HepG2 (cell line): Measurements from ENCODE around the gene UCP2. TPM values are rescaled to one million over a fixed set of nuclear protein-coding genes. Genes with fewer than 3 reads are reported as not detected.

Experiments
- ATAC-seq: fragments of 200-7000 bp; cut with Tn5 transposase; 3 replicates; pipeline ENCODE4 v1.9.1; 2020; ENCODE audit warnings: mild to moderate bottlenecking, moderate library complexity
- BruUV-seq: library from RNA; stranded (reverse); fragments of 400-500 nt; replicated peaks from 2 replicates; lab custom pipeline; 2021; lab: Mats Ljungman, UMichigan
- CTCF ChIA-PET: fragments of 300-600 bp; formaldehyde crosslinking; extraction: SDS; loops from one replicate; lab custom pipeline; 2021; ENCODE audit warnings: low total read pairs, inconsistent platforms, low intra/inter-chr PET ratio; lab: Yijun Ruan, JAX
- POLR2A ChIA-PET: fragments of 350-600 bp; sonication (Branson Sonifier 250); formaldehyde crosslinking; loops from one replicate; lab custom pipeline; 2020; ENCODE audit warnings: antibody characterized with exemption, inconsistent platforms; lab: Yijun Ruan, JAX
- DNase-seq: peaks from one replicate; pipeline ENCODE4 v3.0.0-alpha.2; 2015; ENCODE audit warnings: low spot score
- FAIRE-seq: peaks from 3 replicates; lab custom pipeline; 2011; peaks lifted over from hg19 to GRCh38; lab: Jason Lieb, UNC
- H2AFZ ChIP-seq: one replicate; pipeline ENCODE4 v1.6.1; 2011; ENCODE audit warnings: low read length, inconsistent platforms
- H3K27ac ChIP-seq: fragments of 300-600 bp; 3 replicates; pipeline ENCODE4 v1.8.0; 2011; ENCODE audit warnings: mixed run types, mild to moderate bottlenecking, mixed read lengths, low read length, inconsistent platforms; ENCODE audit not compliant: insufficient read depth; ENCODE audit errors: extremely low read length
- H3K27me3 ChIP-seq, 2 experiments: fragments of 200-600 bp in 1 of 2; 2 replicates in 1 of 2; 3 replicates in 1 of 2; pipeline versions ENCODE4 v1.6.0 to v1.8.0; 2011; ENCODE audit warnings: low read length in 2 of 2, mild to moderate bottlenecking in 2 of 2, moderate library complexity in 2 of 2, inconsistent platforms in 1 of 2; ENCODE audit not compliant: insufficient read depth in 2 of 2, control insufficient read depth in 1 of 2
- H3K36me3 ChIP-seq, 2 experiments: fragments of 200-600 bp in 1 of 2; replicated peaks in 1 of 2; 2 replicates in 1 of 2; 3 replicates in 1 of 2; pipeline versions ENCODE4 v1.5.1 to v1.8.0; 2011; ENCODE audit warnings: low read length in 2 of 2, inconsistent platforms in 1 of 2; ENCODE audit not compliant: insufficient read depth in 2 of 2, control insufficient read depth in 1 of 2
- H3K4me1 ChIP-seq: 2 replicates; pipeline ENCODE4 v1.5.1; 2012; ENCODE audit warnings: low read length, inconsistent platforms; ENCODE audit not compliant: insufficient read depth
- H3K4me2 ChIP-seq: 2 replicates; pipeline ENCODE4 v1.6.0; 2011; ENCODE audit warnings: low read depth, low read length, inconsistent platforms
- H3K4me3 ChIP-seq, 3 experiments: fragments of 200-600 bp in 1 of 3; sonication (generic), shearing (Covaris generic) in 1 of 3; replicated peaks in 1 of 3; 2 replicates each; pipeline ENCODE4 v1.5.1; 2011 to 2016; ENCODE audit warnings: low read length in 3 of 3, inconsistent platforms in 2 of 3, low read depth in 2 of 3, mild to moderate bottlenecking in 2 of 3, control low read depth in 1 of 3, mixed read lengths in 1 of 3; ENCODE audit not compliant: insufficient read depth in 1 of 3
- H3K79me2 ChIP-seq: one replicate; pipeline ENCODE4 v1.6.1; 2011; ENCODE audit warnings: low read length, inconsistent platforms; ENCODE audit not compliant: insufficient read depth
- H3K9ac ChIP-seq: 2 replicates; pipeline ENCODE4 v1.6.0; 2011; ENCODE audit warnings: mild to moderate bottlenecking, low read depth, low read length, inconsistent platforms; ENCODE audit not compliant: insufficient read depth
- H3K9me3 ChIP-seq: 2 replicates; pipeline ENCODE4 v1.5.1; 2012; ENCODE audit warnings: mild to moderate bottlenecking, low read length
- H4K20me1 ChIP-seq: 2 replicates; pipeline ENCODE4 v1.6.0; 2011; ENCODE audit warnings: inconsistent platforms, mild to moderate bottlenecking, low read length, moderate library complexity; ENCODE audit not compliant: insufficient read depth
- ARNT ChIP-seq: fragments of 450-650 bp; IDR thresholded peaks from 2 replicates; pipeline ENCODE4 v1.6.1; 2017
- ATF7 ChIP-seq, 2 experiments: fragments of 450-650 bp in 1 of 2; sonication (generic) in 1 of 2; formaldehyde crosslinking in 1 of 2; IDR thresholded peaks; 2 replicates each; pipeline versions ENCODE4 v1.4.0 to v1.6.1; 2016 to 2020; ENCODE audit warnings: antibody characterized with exemption in 1 of 2, mild to moderate bottlenecking in 1 of 2, missing genetic modification reagents in 1 of 2
- DPF2 ChIP-seq: sonication (generic); formaldehyde crosslinking; IDR thresholded peaks from 2 replicates; pipeline ENCODE4 v1.4.0; 2020; ENCODE audit warnings: mild to moderate bottlenecking, low read depth, missing genetic modification reagents, borderline replicate concordance
- NFATC3 ChIP-seq: sonication (generic); formaldehyde crosslinking; IDR thresholded peaks from 2 replicates; pipeline ENCODE4 v1.5.1; 2020; ENCODE audit warnings: mild to moderate bottlenecking, missing genetic modification reagents
- TOPORS ChIP-seq: sonication (generic); formaldehyde crosslinking; IDR thresholded peaks from 2 replicates; pipeline ENCODE4 v1.8.0; 2023; ENCODE audit warnings: mild to moderate bottlenecking, missing genetic modification reagents
- WGBS: methylation state at CpG from one replicate; pipeline ENCODE4 v1.1.6; 2017; ENCODE audit warnings: low lambda C conversion rate; 5-methylcytosine and 5-hydroxymethylcytosine counted together
- in situ Hi-C: cut with HindIII; loops from 2 replicates; pipeline ENCODE4 v1.10.0; 2017; ENCODE audit warnings: low pct_unique_long_range_greater_than_20kb; ENCODE audit not compliant: extremely low pct_ligation_motif_present
- intact Hi-C: fragments of 100-400 bp; cut with micrococcal nuclease; formaldehyde crosslinking; loops from one replicate; pipeline ENCODE4 v1.10.0; 2022; ENCODE audit not compliant: unreplicated experiment
- polyA plus RNA-seq, 8 experiments: library from polyadenylated mRNA; depleted of rRNA in 3 of 8; stranded (reverse) in 7 of 8; unstranded in 1 of 8; fragments of >200 nt; fragmentation: Illumina TruSeq in 4 of 8; extraction: Trizol in 4 of 8; gene quantifications; 2 replicates each; pipeline versions ENCODE4 v1.2.1 to v1.2.3, GENCODE V29; 2011 to 2016; ENCODE audit warnings: low read depth in 4 of 8, missing spikeins in 1 of 8, mixed read lengths in 1 of 8; ENCODE audit not compliant: insufficient read depth in 1 of 8
- total RNA-seq, 5 experiments: library from RNA; depleted of rRNA; stranded (reverse); fragments of >200 nt; fragmentation: Illumina TruSeq; extraction: Trizol; gene quantifications; 2 replicates each; pipeline ENCODE4 v1.2.3, GENCODE V29; 2016; ENCODE audit warnings: low read depth in 1 of 5

UCP2 gene
- total and polyA plus RNA-seq, 2 of the 13 experiments (the other 11 are each of a cell fraction or from before 2014, with no cell fraction given) = 2.7 to 3.2 TPM

DNA sequence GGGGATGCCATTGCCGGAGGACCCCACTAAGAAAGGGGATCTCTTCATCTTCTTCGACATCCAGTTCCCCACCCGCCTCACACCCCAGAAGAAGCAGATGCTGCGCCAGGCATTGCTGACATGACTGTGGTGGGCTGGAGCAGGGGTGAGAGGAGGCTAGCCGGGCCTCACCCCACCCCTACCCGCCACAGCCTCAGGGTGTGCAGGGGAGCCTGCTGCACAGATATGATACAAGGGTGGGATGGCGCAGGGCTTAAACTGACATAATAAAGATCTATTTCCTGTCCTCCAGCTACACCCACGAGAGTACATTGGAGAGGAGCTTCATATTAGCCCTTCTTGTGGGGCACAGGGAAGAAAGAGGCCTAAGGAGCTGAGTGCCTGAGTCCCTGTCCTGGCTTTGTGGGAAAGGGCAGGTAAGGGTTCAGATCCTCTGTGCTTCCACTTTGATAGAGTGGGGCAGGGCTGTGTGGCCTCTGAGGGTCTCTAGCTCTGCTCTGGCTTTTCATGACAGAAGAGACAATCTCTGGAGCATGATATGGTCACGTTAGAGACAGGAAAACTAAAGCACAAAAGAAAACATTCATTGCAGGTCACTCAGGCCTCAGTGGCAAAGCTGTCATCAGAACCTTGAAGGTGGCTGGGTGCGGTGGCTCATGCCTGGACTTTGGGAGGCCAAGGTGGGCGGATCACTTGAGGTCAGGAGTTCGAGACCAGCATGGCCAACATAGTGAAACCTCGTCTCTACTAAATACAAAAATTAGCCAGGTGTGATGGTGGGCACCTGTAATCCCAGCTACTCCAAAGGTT lies 12.4 kb downstream of the UCP2 start:
- intact Hi-C loops = no loop called here
- no TSS peak for BruUV-seq
- H3K27me3 ChIP-seq = no peaks in the 10 kb centered on the region
- 0 out of 2 replicates have a peak, but pooled peaks have one; percentile 5 for TF ChIP-seq TOPORS (CRISPR knock-in tag)
- TF ChIP-seq DPF2 (CRISPR knock-in tag) = no peak
- TF ChIP-seq NFATC3 = no peak
- TF ChIP-seq, all 625 proteins: peak for 1
- 90% methylated on average over 12 of the region's 13 CpGs for WGBS
- no peak overlapping the region for H3K9ac ChIP-seq
- peak; percentile 8; the same call in 2 of the 3 replicates for ATAC-seq
- no peaks in the 10 kb centered on the region for H4K20me1 ChIP-seq
- no peak overlapping the region for H3K4me3 ChIP-seq
- H3K4me2 ChIP-seq = no peak overlapping the region
- in situ Hi-C loops = loop anchor here (10.0 to 25.0 kb wide), 2 partner anchors 125 to 192 kb away; partner anchors contain the start of genes C2CD3 and PPME1
- CTCF ChIA-PET = no interaction called here
- H3K9me3 ChIP-seq = no peaks in the 10 kb centered on the region
- H2AFZ ChIP-seq = no peak overlapping the region
- POLR2A ChIA-PET = no interaction called here
- H3K4me1 ChIP-seq = peaks cover 4% of the 10 kb centered on the region; the same call in 1 of the 2 replicates
- no peaks in the 10 kb centered on the region for H3K79me2 ChIP-seq
- H3K36me3 ChIP-seq = peaks cover under 1 to 4% of the 10 kb centered on the region in 2 experiments; a peak in 4 of 5 replicates
- no peak for DNase-seq
- no peak for FAIRE-seq
- H3K27ac ChIP-seq = no peak overlapping the region

DNA sequence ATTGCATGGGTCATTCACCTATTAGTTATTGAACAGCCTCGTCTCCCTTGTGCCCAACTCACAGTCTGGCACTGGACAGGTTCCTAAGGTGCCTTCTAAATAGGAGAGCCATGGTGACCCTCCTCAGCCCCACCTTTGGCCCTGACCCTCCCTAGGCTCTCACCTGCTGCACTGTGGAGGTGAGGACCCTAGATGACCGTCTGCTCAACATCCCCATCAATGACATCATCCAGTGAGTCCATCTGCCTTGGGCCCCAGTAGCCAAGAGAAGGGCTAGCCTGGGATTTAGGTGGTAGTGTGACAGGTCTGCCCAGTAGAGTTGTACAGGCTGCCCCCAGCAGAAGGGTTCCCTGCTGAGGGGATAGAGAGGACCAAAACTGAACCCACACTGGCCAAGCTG lies 13.6 kb downstream of the UCP2 start:
- H3K79me2 ChIP-seq = no peaks in the 10 kb centered on the region
- no peaks in the 10 kb centered on the region for H4K20me1 ChIP-seq
- peak; percentile 65 for TF ChIP-seq ATF7 (IDR thresholded peaks at IDR 0.05)
- TF ChIP-seq ATF7 (CRISPR knock-in tag; IDR thresholded peaks at IDR 0.05) = no peak
- no peak for TF ChIP-seq ARNT
- H3K4me2 ChIP-seq = no peak overlapping the region
- no peak overlapping the region for H3K9ac ChIP-seq
- POLR2A ChIA-PET = no interaction called here
- in situ Hi-C loops = loop anchor here (10.0 to 25.0 kb wide), 2 partner anchors 126 to 193 kb away; partner anchors contain the start of genes C2CD3 and PPME1
- no peaks in the 10 kb centered on the region for H3K9me3 ChIP-seq
- ATAC-seq (no peak; the same call in 2 of the 3 replicates), FAIRE-seq (no peak), DNase-seq (no peak)
- no peak overlapping the region for H2AFZ ChIP-seq
- H3K36me3 ChIP-seq = no peaks in the 10 kb centered on the region
- H3K27ac ChIP-seq = no peak overlapping the region
- 94% methylated on average over 1 of the region's 2 CpGs for WGBS
- H3K4me1 ChIP-seq = peaks cover 12% of the 10 kb centered on the region
- H3K27me3 ChIP-seq = no peaks in the 10 kb centered on the region
- intact Hi-C loops = no loop called here
- H3K4me3 ChIP-seq = no peak overlapping the region
- BruUV-seq = no TSS peak
- CTCF ChIA-PET = no interaction called here
